ENCODE measurements around the gene TMOD1. TPM values are rescaled to one million over a fixed set of nuclear protein-coding genes. Genes with fewer than 3 reads are reported as not detected.

TMOD1 gene
- total and polyA plus RNA-seq, 2 of the 13 experiments (the other 11 are each of a cell fraction or from before 2014, with no cell fraction given) = 0.04 to 0.07 TPM

DNA sequence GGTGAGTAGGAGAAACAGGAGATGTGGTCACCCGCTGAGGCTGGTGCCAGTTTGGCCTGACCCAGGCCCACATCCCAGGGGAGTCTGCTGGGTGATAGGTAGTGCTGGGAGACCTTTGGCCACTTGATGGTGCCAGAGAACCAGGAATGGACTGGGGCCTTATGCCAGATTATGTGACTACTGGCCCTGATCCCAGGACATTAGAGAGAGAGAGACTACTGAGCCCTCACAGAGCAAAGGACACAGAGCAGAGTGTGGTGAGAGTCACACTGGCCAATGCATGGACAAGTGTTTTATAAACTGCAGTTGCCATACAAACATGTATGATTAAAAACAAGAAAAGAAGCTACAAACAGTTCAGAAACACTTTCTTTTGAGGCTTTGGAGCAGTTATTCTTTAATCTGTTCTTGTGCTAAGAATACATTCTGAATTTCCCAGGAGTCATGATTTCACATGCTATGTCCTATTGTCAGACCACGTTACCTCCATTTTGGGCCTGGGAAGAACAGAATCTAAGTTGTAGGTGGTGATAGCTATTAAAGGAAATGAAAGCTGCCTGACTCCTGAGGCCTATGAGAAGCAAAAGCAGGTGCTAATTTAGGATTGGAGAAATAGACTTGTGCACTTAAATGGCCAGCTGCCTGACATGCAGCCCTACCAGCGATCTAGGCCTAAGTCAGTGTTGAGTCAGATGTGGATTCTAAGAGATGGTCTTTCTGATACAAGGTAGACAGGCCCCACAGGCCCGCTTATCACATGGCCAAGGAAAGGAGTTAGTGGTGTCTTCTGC is 32.6 kb upstream of the TMOD1 start (continued):
- TF ChIP-seq ZNF275 (CRISPR knock-in tag; IDR thresholded peaks at IDR 0.05; ENCODE audit: borderline replicate concordance) (no peak), NFIB (CRISPR knock-in tag; IDR thresholded peaks at IDR 0.05; ENCODE audit: borderline replicate concordance) (no peak), HDAC2 (CRISPR knock-in tag; IDR thresholded peaks at IDR 0.05) (no peak), KDM2A (CRISPR knock-in tag; IDR thresholded peaks at IDR 0.05; ENCODE audit: borderline replicate concordance, low read depth) (no peak; the same call in 1 of the 2 replicates), GATAD2A (CRISPR knock-in tag; IDR thresholded peaks at IDR 0.05) (no peak), MBD4 (IDR thresholded peaks at IDR 0.05; ENCODE audit: borderline replicate concordance, low read length) (no peak), LCORL (IDR thresholded peaks at IDR 0.05) (no peak), LCORL (CRISPR knock-in tag; IDR thresholded peaks at IDR 0.05) (0 out of 2 replicates have a peak, but pooled peaks have one; percentile 46), GLI4 (CRISPR knock-in tag; IDR thresholded peaks at IDR 0.05; ENCODE audit: borderline replicate concordance) (no peak), SALL1 (CRISPR knock-in tag; IDR thresholded peaks at IDR 0.05) (peak; percentile 49; the same call in 1 of the 2 replicates), ATF7-NPFF (CRISPR knock-in tag; IDR thresholded peaks at IDR 0.05; ENCODE audit: low read depth) (no peak), ATF3 (CRISPR knock-in tag; IDR thresholded peaks at IDR 0.05) (no peak), RAD21 (CRISPR knock-in tag; IDR thresholded peaks at IDR 0.05) (peak; percentile 94), ASH2L (IDR thresholded peaks at IDR 0.05; ENCODE audit: insufficient read length, low read depth, low read length) (no peak), ZNF776 (CRISPR knock-in tag; IDR thresholded peaks at IDR 0.05) (no peak), FOXK1 (CRISPR knock-in tag; IDR thresholded peaks at IDR 0.05; ENCODE audit: borderline replicate concordance, low read depth) (no peak), ZNF264 (CRISPR knock-in tag; IDR thresholded peaks at IDR 0.05) (0 out of 2 replicates have a peak, but pooled peaks have one; percentile 25)
- TF ChIP-seq, protein P1, sequence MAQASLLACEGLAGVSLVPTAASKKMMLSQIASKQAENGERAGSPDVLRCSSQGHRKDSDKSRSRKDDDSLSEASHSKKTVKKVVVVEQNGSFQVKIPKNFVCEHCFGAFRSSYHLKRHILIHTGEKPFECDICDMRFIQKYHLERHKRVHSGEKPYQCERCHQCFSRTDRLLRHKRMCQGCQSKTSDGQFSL (CRISPR knock-in tag; IDR thresholded peaks at IDR 0.05) = no peak
- TF ChIP-seq, protein P2, sequence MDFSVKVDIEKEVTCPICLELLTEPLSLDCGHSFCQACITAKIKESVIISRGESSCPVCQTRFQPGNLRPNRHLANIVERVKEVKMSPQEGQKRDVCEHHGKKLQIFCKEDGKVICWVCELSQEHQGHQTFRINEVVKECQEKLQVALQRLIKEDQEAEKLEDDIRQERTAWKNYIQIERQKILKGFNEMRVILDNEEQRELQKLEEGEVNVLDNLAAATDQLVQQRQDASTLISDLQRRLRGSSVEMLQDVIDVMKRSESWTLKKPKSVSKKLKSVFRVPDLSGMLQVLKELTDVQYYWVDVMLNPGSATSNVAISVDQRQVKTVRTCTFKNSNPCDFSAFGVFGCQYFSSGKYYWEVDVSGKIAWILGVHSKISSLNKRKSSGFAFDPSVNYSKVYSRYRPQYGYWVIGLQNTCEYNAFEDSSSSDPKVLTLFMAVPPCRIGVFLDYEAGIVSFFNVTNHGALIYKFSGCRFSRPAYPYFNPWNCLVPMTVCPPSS (IDR thresholded peaks at IDR 0.05) = no peak
- TF ChIP-seq, protein P3, sequence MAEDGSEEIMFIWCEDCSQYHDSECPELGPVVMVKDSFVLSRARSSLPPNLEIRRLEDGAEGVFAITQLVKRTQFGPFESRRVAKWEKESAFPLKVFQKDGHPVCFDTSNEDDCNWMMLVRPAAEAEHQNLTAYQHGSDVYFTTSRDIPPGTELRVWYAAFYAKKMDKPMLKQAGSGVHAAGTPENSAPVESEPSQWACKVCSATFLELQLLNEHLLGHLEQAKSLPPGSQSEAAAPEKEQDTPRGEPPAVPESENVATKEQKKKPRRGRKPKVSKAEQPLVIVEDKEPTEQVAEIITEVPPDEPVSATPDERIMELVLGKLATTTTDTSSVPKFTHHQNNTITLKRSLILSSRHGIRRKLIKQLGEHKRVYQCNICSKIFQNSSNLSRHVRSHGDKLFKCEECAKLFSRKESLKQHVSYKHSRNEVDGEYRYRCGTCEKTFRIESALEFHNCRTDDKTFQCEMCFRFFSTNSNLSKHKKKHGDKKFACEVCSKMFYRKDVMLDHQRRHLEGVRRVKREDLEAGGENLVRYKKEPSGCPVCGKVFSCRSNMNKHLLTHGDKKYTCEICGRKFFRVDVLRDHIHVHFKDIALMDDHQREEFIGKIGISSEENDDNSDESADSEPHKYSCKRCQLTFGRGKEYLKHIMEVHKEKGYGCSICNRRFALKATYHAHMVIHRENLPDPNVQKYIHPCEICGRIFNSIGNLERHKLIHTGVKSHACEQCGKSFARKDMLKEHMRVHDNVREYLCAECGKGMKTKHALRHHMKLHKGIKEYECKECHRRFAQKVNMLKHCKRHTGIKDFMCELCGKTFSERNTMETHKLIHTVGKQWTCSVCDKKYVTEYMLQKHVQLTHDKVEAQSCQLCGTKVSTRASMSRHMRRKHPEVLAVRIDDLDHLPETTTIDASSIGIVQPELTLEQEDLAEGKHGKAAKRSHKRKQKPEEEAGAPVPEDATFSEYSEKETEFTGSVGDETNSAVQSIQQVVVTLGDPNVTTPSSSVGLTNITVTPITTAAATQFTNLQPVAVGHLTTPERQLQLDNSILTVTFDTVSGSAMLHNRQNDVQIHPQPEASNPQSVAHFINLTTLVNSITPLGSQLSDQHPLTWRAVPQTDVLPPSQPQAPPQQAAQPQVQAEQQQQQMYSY (CRISPR knock-in tag; IDR thresholded peaks at IDR 0.05) = no peak
- TF ChIP-seq, protein P4, sequence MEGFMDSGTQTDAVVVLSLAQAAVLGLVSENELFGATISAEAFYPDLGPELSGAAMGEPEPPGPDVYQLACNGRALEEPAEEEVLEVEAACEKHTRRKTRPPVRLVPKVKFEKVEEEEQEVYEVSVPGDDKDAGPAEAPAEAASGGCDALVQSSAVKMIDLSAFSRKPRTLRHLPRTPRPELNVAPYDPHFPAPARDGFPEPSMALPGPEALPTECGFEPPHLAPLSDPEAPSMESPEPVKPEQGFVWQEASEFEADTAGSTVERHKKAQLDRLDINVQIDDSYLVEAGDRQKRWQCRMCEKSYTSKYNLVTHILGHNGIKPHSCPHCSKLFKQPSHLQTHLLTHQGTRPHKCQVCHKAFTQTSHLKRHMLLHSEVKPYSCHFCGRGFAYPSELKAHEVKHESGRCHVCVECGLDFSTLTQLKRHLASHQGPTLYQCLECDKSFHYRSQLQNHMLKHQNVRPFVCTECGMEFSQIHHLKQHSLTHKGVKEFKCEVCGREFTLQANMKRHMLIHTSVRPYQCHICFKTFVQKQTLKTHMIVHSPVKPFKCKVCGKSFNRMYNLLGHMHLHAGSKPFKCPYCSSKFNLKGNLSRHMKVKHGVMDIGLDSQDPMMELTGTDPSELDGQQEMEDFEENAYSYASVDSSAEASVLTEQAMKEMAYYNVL (CRISPR knock-in tag; IDR thresholded peaks at IDR 0.05; ENCODE audit: borderline replicate concordance) = no peak
